NCI-H345 treated with DMSO at 0.1 percent for 48 hours (cell line): Measurements from ENCODE around the gene ANKRD20A1.
"Not testable (repeated sequence)": the region's sequence is repeated elsewhere in the genome, so short reads cannot be mapped to it uniquely, and the experiment has no call there.

Experiments
- DNase-seq: peaks from one replicate; lab custom pipeline; 2025; ENCODE audit not compliant: unreplicated experiment; lab: John Stamatoyannopoulos, UW

The ANKRD20A1 gene

GRCh38 chr9:67858871-67859270, at the start of gene ANKRD20A1:
Gene ANKRD20A1, plus strand, starts transcription at chr9:67858931. Its CDS starts 496 bp downstream, at chr9:67859427.
- DNase-seq = not testable (repeated sequence)

DNA sequence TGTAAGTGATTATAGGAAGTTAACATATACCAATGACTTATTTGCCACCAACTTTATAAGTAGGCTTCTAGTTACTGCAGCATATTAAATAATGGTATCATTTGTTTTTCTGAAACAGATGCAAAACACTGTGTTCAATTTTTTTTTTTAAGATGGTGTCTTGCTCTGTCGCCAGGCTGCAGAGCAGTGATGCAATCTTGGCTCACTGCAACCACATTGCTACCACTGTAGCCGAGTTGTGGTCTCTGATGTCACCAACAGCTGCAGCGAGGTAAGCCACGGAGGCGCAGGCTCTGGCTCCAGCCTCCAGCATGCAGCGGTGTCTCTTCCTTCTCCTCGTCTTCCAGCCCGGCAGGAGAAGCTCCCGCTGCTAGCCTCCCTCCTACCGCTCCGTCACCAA, 26.6 kb upstream of the ANKRD20A1 start:
- DNase-seq = not testable (repeated sequence)
